Stimulated activated CD4-positive, alpha-beta T cell treated with anti-CD3 and anti-CD28 coated beads, Interleukin-1b, Interleukin-23, amount 100 ng/mL, for 48 hours (primary cell): Measurements from ENCODE around the gene TPCN2.

ENCODE experiments used
- DNase-seq: peaks from one replicate; pipeline ENCODE4 v3.0.0-alpha.2; 2020

Gene TPCN2

GRCh38 chr11:69153661-69154060 lies 104.9 kb downstream of the TPCN2 start:
- DNase-seq = no peak

GRCh38 chr11:69154211-69154913 lies 105.6 kb downstream of the TPCN2 start:
- no peak for DNase-seq

DNA sequence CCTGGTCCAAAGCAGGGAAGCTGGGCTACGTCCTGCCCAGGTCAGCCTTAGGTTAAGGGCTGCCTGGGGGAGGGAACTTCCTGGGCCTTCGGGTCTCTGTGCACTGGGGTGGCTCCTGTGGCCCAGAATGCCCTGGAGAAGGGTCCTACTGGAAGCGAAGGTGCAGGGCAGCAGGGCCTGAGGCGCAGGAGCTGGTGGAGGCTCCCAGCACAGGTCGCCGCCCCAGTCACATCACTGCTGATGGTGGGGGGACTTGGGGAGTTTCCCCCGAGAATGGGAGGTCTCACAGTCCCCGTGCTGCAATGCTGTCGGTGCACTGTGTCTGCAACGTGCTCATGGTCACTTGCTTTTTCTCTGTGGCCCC lies 106.2 kb downstream of the TPCN2 start:
- no peak for DNase-seq

DNA sequence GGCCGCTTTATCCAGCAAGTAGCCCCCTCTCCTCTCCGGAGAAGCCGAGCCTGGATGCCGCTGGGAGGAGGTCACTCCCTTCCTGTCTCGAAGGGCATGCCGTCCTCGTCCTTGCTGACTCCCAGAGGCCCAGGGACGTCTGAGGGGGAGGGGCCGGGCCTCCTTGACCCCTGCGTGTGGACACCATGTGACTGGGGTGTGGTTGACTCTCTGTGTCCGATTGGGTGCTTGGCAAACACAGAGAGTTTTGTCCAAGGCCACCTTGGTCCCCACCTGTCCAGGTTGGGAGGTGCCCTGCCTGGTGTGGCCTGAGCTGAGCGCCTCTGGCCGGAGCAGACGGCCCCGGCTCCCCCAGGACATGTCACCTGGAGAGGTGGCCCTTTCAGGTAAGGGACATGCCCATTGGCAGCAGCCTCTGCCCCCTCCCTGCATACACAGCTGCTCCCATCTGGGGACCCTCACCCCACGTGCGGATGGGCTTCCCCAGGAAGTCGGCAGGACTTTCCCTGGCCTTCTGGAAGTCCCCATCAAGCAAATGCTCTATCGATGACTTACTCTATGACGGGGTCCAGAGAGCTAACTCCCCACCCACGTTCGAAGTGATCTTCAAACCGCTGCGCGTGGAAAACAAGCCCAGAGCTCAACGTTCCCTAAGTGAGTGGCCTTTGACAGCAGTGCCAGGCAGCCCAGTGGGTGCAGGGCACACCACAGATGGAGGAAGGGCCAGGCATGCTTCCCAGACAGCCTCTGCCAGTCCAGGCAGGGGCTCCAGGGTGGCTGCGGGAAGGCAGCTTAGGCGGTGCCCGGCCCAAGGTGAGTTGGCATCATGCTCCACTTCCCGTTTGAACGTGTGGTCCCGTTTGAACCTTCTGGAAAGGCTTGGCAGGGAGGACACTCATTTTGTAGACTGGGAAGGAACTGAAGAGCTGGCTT lies 106.8 kb downstream of the TPCN2 start, which contains the start of gene SMIM38:
TSS of gene SMIM38 (plus strand) at position 634 of the 933 bp plus-strand sequence. CDS start 1,912 bp downstream, outside the sequence.
- DNase-seq = no peak

GRCh38 chr11:69156235-69156639 lies 107.5 kb downstream of the TPCN2 start:
- DNase-seq = no peak

GRCh38 chr11:69156673-69157155 lies 108.0 kb downstream of the TPCN2 start:
- DNase-seq = no peak

DNA sequence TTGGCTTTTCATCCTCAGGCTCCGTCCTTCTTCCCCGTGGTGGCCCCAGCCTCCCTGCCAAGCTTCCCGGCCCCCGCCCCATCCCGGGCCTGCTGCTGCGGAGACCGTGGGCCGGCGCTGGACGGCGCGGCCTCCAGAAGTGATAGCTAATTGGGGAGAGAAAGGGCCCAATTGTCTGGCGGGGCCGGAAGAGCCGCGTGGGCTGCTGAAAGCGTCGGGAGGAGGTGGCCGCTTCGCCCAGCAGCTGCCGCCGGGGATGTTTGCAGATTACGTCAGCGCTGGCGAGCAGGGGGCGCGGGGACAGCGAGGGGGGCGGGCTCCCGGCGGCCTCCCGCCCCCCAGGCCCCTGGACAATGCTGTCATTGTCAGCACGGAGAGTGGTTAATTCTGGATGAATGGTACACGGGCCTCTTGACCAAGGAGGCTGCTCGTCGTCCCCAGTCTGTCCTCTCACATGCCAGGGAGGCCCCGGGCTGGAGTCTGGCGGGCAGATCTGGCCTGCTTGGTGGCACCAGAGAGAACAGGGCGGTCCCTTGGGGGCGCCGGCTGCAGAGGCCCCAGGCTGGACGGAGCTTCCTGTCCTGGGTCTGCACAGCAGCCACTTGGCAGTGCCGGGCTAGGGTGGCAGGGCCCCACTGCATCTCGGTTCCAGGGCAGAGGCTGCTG lies 108.6 kb downstream of the TPCN2 start:
- no peak for DNase-seq

DNA sequence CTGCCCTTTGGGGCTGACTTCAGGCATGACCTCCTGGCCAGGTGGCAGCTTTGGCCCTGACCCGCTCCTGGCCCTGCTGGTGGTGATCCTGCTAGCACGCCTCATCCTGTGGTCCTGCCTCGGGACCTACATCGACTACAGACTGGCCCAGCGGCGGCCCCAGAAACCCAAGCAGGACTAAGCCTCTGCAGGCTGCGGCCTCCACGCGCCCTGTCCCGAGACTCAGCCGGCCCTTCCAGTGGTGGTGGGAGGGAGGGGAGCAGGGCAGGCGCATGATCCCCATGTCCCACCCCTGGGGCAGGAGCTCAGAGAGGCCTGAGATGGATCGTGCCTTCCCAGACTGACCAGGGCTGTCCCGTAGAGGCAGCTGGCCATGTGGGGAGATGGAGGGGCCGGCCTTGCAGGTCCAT lies 109.1 kb downstream of the TPCN2 start:
- no peak for DNase-seq

DNA sequence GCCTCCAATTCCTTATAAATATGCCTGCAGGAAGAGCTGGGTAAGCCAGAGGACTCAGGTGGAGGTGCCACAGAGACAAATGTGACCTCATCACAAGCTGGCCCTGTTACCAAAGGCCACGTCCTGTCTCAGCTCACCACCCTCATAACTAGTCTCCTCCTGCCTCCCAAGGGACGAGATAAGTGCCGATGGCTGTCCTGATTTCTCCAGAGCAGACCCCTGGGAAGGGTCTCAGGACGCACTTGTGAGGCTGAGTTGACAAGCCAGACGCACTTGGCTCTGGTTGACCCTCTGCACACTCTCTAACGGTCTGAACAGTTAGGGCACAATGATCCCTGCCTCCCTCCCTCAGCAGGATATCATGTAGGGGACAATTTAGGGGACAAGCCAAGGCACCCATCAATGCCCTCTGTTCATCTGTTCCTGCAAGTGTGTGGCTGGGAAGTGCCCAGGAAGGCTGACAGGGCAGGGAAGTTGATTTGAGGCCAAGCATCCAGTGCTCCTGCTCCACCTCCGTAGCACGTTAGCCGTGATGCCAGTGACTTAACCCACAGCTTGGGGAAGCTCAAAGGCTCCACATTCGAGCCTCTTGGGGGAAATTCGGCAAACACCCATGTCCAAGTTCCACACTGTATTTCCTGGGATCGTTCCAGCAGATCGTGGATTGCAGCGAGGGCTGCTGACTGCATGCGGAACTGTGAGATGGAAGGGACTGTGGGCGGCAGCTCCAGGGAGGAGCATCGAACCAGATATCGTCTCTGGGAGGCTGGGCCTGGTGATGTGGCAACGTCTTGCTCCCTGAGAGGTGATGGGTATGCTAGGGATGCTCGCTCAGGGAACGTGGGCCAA lies 109.8 kb downstream of the TPCN2 start:
- DNase-seq = no peak

DNA sequence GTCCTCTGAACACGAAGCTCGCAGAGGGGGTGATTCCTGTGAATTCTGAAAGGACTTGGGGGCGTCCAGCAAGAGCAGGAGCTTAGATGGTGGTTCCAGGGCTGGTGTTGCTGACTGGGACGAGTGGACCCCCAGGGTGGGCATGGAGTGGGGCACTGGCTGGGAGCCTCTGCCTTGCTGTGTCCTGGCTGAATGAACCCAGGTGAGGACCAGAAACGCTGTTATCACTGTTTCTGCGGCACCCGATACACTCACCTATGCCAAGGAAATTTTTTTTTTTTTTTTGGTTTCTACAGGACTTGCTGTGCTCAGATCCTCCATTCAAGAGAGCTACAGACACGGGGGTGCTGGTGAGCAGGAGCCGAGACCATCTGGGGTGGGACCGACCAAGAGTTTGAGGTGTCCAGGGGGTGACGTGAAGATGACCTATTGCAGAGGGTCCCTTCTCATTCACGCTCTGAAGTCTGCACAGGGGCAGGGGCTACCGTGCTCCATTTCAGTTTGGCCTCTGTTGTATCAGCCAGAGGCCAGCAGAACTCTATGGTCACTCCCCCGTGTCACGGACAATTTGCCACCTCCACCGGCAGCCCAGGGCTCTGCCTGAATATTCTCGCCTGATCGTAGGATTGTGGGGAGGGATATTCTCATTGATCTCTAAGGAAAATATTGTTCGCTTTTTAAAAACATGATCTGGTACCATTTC lies 110.6 kb downstream of the TPCN2 start:
- DNase-seq = no peak

GRCh38 chr11:69160296-69161116 lies 111.8 kb downstream of the TPCN2 start:
- DNase-seq = no peak

DNA sequence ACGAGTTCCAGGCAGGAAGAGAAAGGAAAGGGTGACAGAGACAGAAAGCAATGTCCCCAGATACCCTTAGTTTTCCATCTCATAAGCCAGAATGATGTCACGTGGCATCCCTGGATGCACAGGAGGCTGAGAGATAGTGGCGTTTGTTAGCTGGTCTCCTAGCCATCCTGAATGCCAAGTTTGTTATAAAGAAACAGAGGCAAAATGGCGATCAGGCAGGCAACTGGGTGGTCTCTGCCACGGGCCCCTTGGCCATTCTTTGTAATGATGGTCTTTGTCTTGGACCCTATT lies 112.3 kb downstream of the TPCN2 start:
- DNase-seq = no peak

GRCh38 chr11:69162505-69162904 lies 113.8 kb downstream of the TPCN2 start:
- DNase-seq = no peak

GRCh38 chr11:69163842-69164241 lies 115.1 kb downstream of the TPCN2 start:
- no peak for DNase-seq

- no peak for DNase-seq
Observed at GRCh38 chr11:69164824-69165223, 116.1 kb downstream of the TPCN2 start.

GRCh38 chr11:69165775-69166174 lies 117.0 kb downstream of the TPCN2 start:
- no peak for DNase-seq

- peak; percentile 63 for DNase-seq
Observed at GRCh38 chr11:69166218-69167115, 117.7 kb downstream of the TPCN2 start.

GRCh38 chr11:69167130-69167915 lies 118.6 kb downstream of the TPCN2 start:
- DNase-seq = no peak
